Frontal cortex (tissue), 4 donors: ENCODE results near the gene DPP9. TPM values are rescaled to one million over a fixed set of nuclear protein-coding genes. Genes with fewer than 3 reads are reported as not detected.
"Not testable (repeated sequence)": the region's sequence is repeated elsewhere in the genome, so short reads cannot be mapped to it uniquely, and the experiment has no call there.

Experiments used
- DNase-seq, 2 donors: peaks; one replicate each; pipeline ENCODE4 v3.0.0; 2012; ENCODE audit warnings: low spot score in 2 of 2
- FAIRE-seq: peaks from 2 replicates; lab custom pipeline; 2012; peaks lifted over from hg19 to GRCh38; lab: Jason Lieb, UNC
- total RNA-seq: library from RNA; depleted of rRNA; stranded (reverse); fragments of >200 nt; gene quantifications from one replicate; pipeline ENCODE4 v1.2.3, GENCODE V29; 2014
- donor health status: control.
- donor health status: control.
- donor health status: control.

Gene DPP9
- total RNA-seq, 1 donor from 2014 or later = 7.7 TPM

GRCh38 chr19:4693078-4693350 is 30.6 kb downstream of the DPP9 start:
- FAIRE-seq (no peak), DNase-seq (no peak)

DNA sequence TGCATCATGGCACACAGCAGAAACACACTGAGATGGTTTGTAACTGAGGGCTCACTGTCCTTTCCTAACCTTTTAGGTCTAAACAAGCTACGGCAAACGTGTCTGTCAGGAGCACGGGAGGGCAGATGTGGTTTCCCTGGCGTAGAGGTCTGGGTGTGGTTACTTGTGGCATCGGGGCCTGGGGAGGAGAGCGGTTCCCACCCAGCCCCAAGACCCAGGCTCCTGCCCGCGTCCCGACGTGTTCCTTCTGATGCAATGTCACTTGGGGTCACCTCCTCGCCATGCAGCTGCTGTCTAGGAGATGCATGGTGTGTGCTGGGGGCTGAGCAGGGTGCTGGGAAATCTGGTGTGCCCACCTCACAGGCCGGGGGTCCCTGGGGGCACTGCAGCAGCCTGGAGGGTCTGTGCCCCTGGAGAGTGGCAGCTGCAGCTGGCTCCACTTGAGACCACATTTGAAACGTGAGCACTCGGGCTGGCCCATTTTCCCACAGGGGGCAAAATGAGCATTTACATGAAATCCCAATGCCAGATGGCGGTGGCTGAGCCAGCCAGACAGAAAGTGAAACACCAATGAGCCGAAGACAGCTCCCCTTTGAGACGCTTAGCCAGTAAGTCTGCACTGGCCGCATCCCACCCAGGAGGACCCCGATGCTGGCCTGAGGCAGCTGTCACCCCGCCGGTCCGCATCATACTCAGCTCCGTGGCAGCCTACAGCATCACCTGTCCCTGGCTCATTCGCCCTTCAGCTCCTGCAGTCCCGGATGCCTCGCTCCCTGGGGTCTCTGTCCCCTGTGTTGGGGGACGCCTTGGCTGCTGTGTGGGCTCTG is 31.2 kb downstream of the DPP9 start:
- no peak for DNase-seq

DNA sequence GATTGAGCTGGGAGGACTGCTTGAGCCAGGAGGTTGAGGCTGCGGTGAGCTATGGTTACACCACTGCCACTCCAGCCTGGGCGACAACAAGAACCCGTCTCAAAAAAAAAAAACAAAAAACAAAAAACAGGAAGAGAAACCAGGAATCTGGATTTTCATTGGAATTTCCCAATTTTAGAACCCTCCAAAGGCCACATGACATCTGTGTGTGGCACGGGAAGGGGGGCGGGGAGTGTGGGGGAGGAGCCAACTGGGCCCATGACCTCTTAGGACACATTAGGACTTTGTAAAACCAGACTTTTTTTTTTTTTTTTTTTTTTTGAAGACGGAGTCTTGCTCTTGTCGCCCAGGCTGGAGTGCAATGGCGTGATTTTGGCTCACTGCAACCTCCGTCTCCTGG is 32.3 kb downstream of the DPP9 start:
- no peak for FAIRE-seq
- DNase-seq = no peak

More for the DNA sequence above, 31.2 kb downstream of the DPP9 start:
- FAIRE-seq = no peak

- DNase-seq = no peak
- no peak for FAIRE-seq
Observed at GRCh38 chr19:4690361-4690760, 33.3 kb downstream of the DPP9 start.

GRCh38 chr19:4689403-4689802 is 34.2 kb downstream of the DPP9 start:
- no peak for FAIRE-seq
- DNase-seq = no peak

DNA sequence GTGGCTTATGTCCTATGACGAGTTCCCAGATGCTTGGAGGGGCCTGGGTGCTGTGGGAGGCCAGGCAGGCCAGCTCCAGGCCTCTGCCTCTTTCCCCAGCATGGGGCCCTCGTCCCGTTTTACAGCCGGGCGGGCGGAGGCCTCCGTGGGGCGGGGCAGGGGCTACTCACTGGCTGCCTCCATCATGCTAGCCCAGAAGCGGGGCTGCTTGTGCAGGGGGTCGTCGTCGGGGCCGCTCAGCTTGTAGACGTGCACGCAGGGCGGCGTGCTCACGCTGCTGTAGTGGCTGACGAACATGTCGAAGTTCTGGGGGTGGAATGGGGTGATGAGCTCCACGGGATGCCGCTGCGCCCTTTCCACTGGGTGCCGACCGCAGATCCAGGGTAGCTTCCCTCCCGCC is 35.1 kb downstream of the DPP9 start:
- DNase-seq = no peak

GRCh38 chr19:4687396-4687795 is 36.2 kb downstream of the DPP9 start:
- DNase-seq = no peak
- no peak for FAIRE-seq

More for the DNA sequence above, 35.1 kb downstream of the DPP9 start:
- no peak for FAIRE-seq

DNA sequence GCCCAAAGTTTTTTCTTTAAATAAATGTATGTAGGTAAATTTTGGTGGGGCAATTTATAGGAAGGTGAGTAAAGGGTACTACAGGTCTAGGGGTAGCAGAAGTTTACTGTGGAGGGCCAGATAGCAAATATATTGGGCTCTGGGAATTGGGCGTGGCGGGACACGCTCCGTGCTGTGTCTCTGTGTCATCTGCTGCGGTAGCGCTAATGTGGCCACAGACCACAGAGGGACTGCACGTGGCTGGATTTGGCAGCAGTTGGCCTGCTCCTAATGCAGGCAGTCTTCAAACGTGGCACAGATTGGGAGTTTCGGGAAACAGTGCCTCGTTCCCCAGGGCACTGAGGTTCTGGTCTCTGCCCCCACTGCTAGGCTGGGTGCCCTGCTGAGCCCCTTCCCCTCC is 36.9 kb downstream of the DPP9 start:
- FAIRE-seq = no peak
- DNase-seq = no peak

DNA sequence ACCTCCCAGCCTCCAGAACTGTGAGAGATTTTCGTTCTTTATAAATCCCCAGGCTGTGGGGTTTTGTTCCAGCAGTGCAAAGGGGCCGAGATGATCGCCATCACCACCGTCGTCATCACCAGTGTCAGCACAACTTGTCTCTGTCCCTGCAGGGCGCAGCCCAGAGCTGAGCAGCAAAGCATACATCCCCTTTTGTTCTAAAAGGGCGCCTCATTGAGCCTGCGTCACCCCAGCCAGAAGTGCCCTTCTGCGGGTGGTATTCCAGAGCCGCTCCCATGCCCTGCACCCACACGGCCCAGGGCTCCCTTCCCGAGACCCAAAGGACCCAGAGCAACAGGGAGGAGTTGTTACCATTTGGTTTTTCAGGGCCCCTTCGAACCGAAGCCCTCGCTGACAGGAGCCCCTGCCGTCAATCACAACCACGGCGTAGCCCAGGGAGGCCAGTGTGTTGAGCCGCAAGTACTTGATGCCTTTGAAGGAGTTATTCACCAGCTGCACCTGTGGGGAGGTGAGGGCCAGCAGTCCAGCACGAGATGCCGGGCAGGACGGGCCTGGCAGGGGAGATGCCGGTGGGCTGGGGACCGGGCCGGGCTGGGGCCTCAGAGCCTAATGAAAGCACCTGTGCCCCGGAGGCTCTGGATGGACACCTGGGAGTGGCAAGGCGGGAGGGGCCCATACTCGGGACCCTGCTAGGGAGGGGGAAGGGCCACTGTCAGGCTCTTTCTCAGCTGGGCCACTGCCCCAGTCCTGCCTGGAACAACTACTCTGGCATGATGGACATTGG is 39.1 kb downstream of the DPP9 start:
- FAIRE-seq = no peak
- DNase-seq = no peak

- DNase-seq (no peak), FAIRE-seq (no peak)
Observed at GRCh38 chr19:4682417-4683200, 41.0 kb downstream of the DPP9 start.

DNA sequence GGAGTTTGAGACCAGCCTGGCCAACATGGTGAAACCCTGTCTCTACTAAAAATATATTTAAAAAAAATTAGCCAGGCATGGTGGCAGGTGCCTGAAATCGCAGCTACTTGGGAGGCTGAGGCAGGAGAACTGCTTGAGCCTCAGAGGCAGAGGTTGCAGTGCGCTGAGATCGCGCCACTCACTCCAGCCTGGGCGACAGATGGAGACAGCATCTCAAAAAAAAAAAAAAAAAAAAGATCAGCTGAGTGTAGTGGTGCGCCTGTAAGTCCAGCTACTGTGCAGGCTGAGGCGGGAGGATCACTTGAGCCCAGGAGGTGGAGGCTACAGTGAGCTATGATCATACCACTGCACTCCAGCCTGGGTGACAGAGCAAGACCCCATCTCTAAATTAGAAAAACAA is 43.6 kb downstream of the DPP9 start:
- FAIRE-seq = not testable (repeated sequence)

GRCh38 chr19:4678881-4679790 is 44.5 kb downstream of the DPP9 start:
- DNase-seq (no peak), FAIRE-seq (no peak)

More for the DNA sequence above, 43.6 kb downstream of the DPP9 start:
- DNase-seq = not testable (repeated sequence)

DNA sequence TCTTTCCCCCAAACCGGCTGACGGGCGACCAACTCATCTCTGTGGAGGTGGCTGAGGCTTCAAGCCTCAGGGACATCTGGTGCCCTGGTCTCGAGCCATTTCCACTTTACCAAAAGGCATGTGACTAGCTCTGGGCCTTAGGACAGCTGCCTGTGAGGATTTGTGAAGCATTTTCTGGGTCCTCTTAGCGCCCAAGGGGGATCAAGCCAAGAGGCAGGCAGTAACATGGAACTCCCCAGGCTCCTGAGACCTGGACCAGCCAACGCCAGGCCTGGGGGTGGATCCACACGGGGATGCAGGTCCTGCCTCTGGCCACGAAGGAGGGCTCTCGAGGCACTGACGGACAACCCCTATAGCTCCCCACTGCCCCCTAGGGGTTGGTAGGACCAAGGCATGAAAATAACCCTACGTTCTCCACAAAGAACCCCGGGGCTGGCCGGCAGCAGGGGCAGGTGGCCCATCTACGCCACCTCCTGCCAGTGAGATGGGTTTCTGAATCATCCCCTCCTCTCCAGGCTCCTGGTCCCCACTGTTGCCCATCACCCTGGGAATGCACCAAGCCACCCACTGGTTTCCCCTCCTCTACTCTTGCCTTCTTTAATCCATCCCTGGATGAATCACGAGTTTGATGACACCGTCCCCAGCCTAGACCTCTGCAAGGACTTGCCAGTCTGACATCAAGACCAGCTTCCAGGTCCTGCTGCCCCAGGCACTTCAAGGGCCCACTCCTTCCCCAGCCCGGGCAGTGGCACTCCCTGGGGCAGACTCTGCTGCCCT is 46.5 kb downstream of the DPP9 start:
- no peak for DNase-seq
- FAIRE-seq = no peak

DNA sequence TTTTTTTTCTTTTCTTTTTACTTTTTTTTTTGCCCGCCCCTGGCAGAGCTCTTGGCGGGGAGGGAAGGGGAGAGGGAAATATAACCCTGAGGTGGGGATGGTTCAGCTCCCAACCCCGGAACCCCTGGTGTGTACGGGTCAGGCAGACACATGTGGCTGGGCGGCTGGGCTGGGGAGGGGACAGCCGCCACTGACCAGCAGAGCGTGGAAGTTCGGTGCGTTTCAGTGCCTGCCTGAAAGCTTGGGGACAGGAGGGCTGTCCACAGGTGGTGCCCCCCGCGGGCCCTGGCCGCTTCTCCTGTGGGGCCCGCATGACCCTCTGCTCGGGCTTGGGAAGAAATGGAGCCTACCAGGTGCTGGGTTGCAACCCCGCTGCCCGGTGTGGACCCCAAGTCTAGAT is 48.3 kb downstream of the DPP9 start:
- FAIRE-seq (no peak), DNase-seq (no peak)

GRCh38 chr19:4673726-4674125 is 49.9 kb downstream of the DPP9 start:
- FAIRE-seq (no peak), DNase-seq (no peak)

DNA sequence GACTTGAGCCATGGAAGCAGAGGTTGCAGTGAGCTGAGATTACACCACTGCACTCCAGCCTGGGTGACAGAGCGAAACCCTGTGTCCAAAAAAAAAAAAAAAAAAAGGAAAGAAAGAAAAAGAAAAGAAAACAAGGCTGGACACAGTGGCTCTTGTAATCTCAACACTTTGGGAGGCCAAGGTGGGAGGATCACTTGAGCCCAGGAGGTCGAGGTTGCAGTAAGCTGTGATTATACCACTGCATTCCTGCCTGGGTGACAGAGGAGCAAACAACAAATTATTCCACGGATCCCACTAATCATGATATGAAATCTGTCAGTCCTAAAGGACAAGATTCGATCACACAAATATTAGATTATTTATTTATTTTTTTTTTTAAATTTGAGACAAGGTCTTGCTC is 50.4 kb downstream of the DPP9 start:
- DNase-seq (no peak), FAIRE-seq (no peak)

DNA sequence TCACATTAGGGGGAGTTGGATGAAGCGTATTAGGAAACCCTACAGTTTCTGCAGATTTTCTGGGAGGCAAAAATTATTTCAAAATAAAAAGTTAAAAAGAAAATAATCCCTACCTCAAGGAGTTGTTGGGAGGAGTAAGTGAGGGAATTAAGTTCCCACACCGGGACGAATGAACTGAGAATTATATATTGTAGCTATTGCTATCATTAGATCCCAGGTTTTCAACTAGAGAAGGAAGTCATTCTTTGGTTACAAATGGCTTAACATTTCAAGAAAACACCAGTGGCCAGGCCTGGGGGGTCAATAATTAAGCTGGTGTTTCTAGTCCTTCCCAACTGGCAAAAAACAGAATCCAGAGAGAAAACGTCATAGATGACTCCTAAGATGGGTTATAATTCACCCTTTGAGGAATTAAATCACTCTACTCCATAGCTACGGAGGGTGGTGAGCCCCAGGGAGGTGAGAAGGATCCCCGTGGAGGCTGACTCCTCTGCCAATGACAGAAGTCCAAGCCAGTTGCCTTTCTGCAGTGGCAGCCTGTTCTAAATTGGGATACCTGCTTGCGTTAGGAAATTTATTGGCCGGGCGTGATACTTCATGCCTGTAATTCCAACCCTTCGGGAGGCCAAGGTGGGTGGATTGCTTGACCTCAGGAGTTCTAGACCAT is 52.3 kb downstream of the DPP9 start:
- no peak for DNase-seq
- FAIRE-seq = no peak

GRCh38 chr19:4669723-4670480 is 53.7 kb downstream of the DPP9 start, which contains the start of gene MYDGF:
MYDGF (minus strand) TSS chr19:4670342; CDS start chr19:4670334, 8 bp downstream.
- peak; percentile 100 for DNase-seq
- FAIRE-seq = no peak
